GM12878 (cell line): Measurements from ENCODE around the gene ADAMTS18. TPM values are rescaled to one million over a fixed set of nuclear protein-coding genes. Genes with fewer than 3 reads are reported as not detected.

ENCODE experiments used
- ATAC-seq: fragments of 200-7000 bp; cut with Tn5 transposase; 3 replicates; pipeline ENCODE4 v1.9.1; 2020; ENCODE audit warnings: mild to moderate bottlenecking, moderate library complexity
- BruUV-seq: library from RNA; stranded (reverse); fragments of 400-500 nt; replicated peaks from 2 replicates; lab custom pipeline; 2021; lab: Mats Ljungman, UMichigan
- CTCF ChIA-PET: fragments of 300-600 bp; sonication (Branson Sonifier 250); formaldehyde crosslinking; extraction: SDS; loops from one replicate; lab custom pipeline; 2021; ENCODE audit warnings: inconsistent platforms; lab: Yijun Ruan, JAX
- POLR2A ChIA-PET: fragments of 350-600 bp; formaldehyde crosslinking; extraction: SDS; loops from one replicate; lab custom pipeline; 2021; ENCODE audit warnings: inconsistent platforms; lab: Charles Lee
- RAD21 ChIA-PET: fragments of 300-600 bp; sonication (Branson Sonifier 250); formaldehyde crosslinking; loops from one replicate; lab custom pipeline; 2023; ENCODE audit warnings: antibody characterized with exemption; ENCODE audit not compliant: unreplicated experiment; lab: Charles Lee
- SMC1A ChIA-PET: fragments of 300-600 bp; sonication (Branson Sonifier 250); formaldehyde crosslinking; loops from one replicate; lab custom pipeline; 2023; ENCODE audit not compliant: unreplicated experiment, uncharacterized antibody; lab: Charles Lee
- DNase-seq: peaks from one replicate; pipeline ENCODE4 v3.0.0-alpha.2; 2011; ENCODE audit warnings: low read depth, low spot score
- FAIRE-seq: peaks from 3 replicates; lab custom pipeline; 2011; peaks lifted over from hg19 to GRCh38; lab: Jason Lieb, UNC
- H2AFZ ChIP-seq: 2 replicates; pipeline ENCODE4 v1.6.0; 2011; ENCODE audit warnings: low read depth, low read length, control low read depth; ENCODE audit not compliant: control insufficient read depth
- H3K27ac ChIP-seq: 2 replicates; pipeline ENCODE4 v1.5.1; 2011; ENCODE audit warnings: control low read depth; ENCODE audit not compliant: control insufficient read depth, insufficient read depth
- H3K27me3 ChIP-seq, 2 experiments: replicated peaks in 1 of 2; 2 replicates each; pipeline versions ENCODE4 v1.6.0 to v1.6.1; 2011; ENCODE audit warnings: low read length in 1 of 2; ENCODE audit not compliant: control insufficient read depth in 2 of 2, insufficient read depth in 2 of 2
- H3K36me3 ChIP-seq, 2 experiments: 2 replicates each; pipeline ENCODE4 v1.5.1; 2011; ENCODE audit warnings: low read length in 1 of 2; ENCODE audit not compliant: control insufficient read depth in 2 of 2, insufficient read depth in 2 of 2
- H3K4me1 ChIP-seq: 2 replicates; pipeline ENCODE4 v1.6.1; 2011; ENCODE audit warnings: mild to moderate bottlenecking, low read length, moderate library complexity, mixed read lengths; ENCODE audit not compliant: control insufficient read depth, insufficient read depth
- H3K4me2 ChIP-seq: 2 replicates; pipeline ENCODE4 v1.6.0; 2011; ENCODE audit warnings: control low read depth; ENCODE audit not compliant: control insufficient read depth, insufficient read depth
- H3K4me3 ChIP-seq: fragments of 200-600 bp; sonication (generic); 2 replicates; pipeline ENCODE4 v1.5.1; 2016
- H3K79me2 ChIP-seq: 2 replicates; pipeline ENCODE4 v1.6.0; 2011; ENCODE audit warnings: low read length; ENCODE audit not compliant: control insufficient read depth, insufficient read depth
- H3K9ac ChIP-seq: 2 replicates; pipeline ENCODE4 v1.8.0; 2011; ENCODE audit warnings: low read length, control low read depth, mixed read lengths; ENCODE audit not compliant: control insufficient read depth, insufficient read depth
- H3K9me3 ChIP-seq: replicated peaks from 3 replicates; pipeline ENCODE4 v1.5.1; 2011; ENCODE audit warnings: mild to moderate bottlenecking, low read length; ENCODE audit not compliant: control insufficient read depth, insufficient read depth
- H4K20me1 ChIP-seq: 2 replicates; pipeline ENCODE4 v1.6.0; 2011; ENCODE audit not compliant: control insufficient read depth, insufficient read depth
- CEBPB ChIP-seq, 2 experiments: fragments of 150-350 bp in 1 of 2; IDR thresholded peaks; 2 replicates each; pipeline ENCODE4 v1.6.1; 2012 to 2014; ENCODE audit warnings: low read depth in 2 of 2, low read length in 2 of 2, borderline replicate concordance in 1 of 2, inconsistent platforms in 1 of 2
- CHD1 ChIP-seq: IDR thresholded peaks from 2 replicates; pipeline ENCODE4 v1.6.1; 2012; ENCODE audit warnings: low read depth, low read length, improper control_type of control experiment
- KDM1A ChIP-seq: fragments of 200-600 bp; sonication (generic); IDR thresholded peaks from 2 replicates; pipeline ENCODE4 v1.6.1; 2016; ENCODE audit warnings: borderline replicate concordance
- SPI1 ChIP-seq: IDR thresholded peaks from 2 replicates; pipeline ENCODE4 v1.6.1; 2011; ENCODE audit warnings: low read depth, mild to moderate bottlenecking, low read length, moderate library complexity, borderline replicate concordance; ENCODE audit not compliant: insufficient read depth
- SRF ChIP-seq, 2 experiments: IDR thresholded peaks; 2 replicates each; pipeline ENCODE4 v1.6.1; 2011; ENCODE audit warnings: low read depth in 2 of 2, low read length in 2 of 2, mild to moderate bottlenecking in 1 of 2, moderate library complexity in 1 of 2
- WGBS: methylation state at CpG from one replicate; pipeline ENCODE4 v1.1.6; 2016; ENCODE audit warnings: low lambda C conversion rate; ENCODE audit not compliant: insufficient replicate concordance, insufficient coverage; ENCODE audit errors: missing lambda C conversion rate; 5-methylcytosine and 5-hydroxymethylcytosine counted together
- in situ Hi-C: fragments of 300-500 bp; cut with MboI; formaldehyde crosslinking; loops from 9 replicates; pipeline ENCODE4 v1.14.3; 2018; ENCODE audit warnings: mixed read lengths
- intact Hi-C: fragments of 100-400 bp; cut with micrococcal nuclease; formaldehyde crosslinking; loops from one replicate; pipeline ENCODE4 v1.14.2; 2022; ENCODE audit not compliant: unreplicated experiment
- polyA plus RNA-seq, 11 experiments: library from polyadenylated mRNA; depleted of rRNA in 4 of 11; unstranded in 6 of 11; stranded (reverse) in 5 of 11; fragments of >200 nt; fragmentation: Nextera tagmentation in 4 of 11; fragmentation: Illumina TruSeq in 1 of 11; extraction: Ambion mirVana in 4 of 11; extraction: Trizol in 1 of 11; gene quantifications; 1 replicate in 1 of 11; 2 replicates in 10 of 11; pipeline versions ENCODE4 v1.2.1 to v1.2.3, GENCODE V29; 2011 to 2016; ENCODE audit warnings: inconsistent platforms in 2 of 11, missing spikeins in 2 of 11, low read depth in 1 of 11
- total RNA-seq, 4 experiments: library from RNA; depleted of rRNA in 3 of 4; stranded (reverse); fragments of >200 nt in 3 of 4; fragmentation: Illumina TruSeq in 1 of 4; extraction: Trizol in 1 of 4; gene quantifications; 2 replicates each; pipeline versions ENCODE4 v1.2.1 to v1.2.3, GENCODE V29; 2013 to 2021
- TF ChIP-seq, protein P1 (sequence below): fragments of 450-650 bp; IDR thresholded peaks from 2 replicates; pipeline ENCODE4 v1.6.1; 2016; ENCODE audit warnings: mild to moderate bottlenecking
- TF ChIP-seq, protein P2 (sequence below): fragments of 450-650 bp; IDR thresholded peaks from 2 replicates; pipeline ENCODE4 v1.6.1; 2018; ENCODE audit warnings: borderline replicate concordance, mild to moderate bottlenecking; ENCODE audit not compliant: partially characterized antibody
- TF ChIP-seq, protein P3 (sequence below): IDR thresholded peaks from 2 replicates; pipeline ENCODE4 v1.6.1; 2011; ENCODE audit warnings: low read depth, low read length, improper control_type of control experiment, borderline replicate concordance
- TF ChIP-seq, protein P4 (sequence below): fragments of 450-650 bp; conservative IDR thresholded peaks from 2 replicates; pipeline ENCODE4 v1.6.1; 2017; ENCODE audit warnings: mild to moderate bottlenecking, moderate library complexity
- TF ChIP-seq, protein P5 (sequence below): fragments of 450-650 bp; formaldehyde crosslinking; IDR thresholded peaks from 2 replicates; pipeline ENCODE4 v1.4.0; 2020; ENCODE audit warnings: mild to moderate bottlenecking, moderate library complexity

Gene ADAMTS18
- total and polyA plus RNA-seq, 10 of the 15 experiments (the other 5 are each of a cell fraction or from before 2014, with no cell fraction given) = not detected

DNA sequence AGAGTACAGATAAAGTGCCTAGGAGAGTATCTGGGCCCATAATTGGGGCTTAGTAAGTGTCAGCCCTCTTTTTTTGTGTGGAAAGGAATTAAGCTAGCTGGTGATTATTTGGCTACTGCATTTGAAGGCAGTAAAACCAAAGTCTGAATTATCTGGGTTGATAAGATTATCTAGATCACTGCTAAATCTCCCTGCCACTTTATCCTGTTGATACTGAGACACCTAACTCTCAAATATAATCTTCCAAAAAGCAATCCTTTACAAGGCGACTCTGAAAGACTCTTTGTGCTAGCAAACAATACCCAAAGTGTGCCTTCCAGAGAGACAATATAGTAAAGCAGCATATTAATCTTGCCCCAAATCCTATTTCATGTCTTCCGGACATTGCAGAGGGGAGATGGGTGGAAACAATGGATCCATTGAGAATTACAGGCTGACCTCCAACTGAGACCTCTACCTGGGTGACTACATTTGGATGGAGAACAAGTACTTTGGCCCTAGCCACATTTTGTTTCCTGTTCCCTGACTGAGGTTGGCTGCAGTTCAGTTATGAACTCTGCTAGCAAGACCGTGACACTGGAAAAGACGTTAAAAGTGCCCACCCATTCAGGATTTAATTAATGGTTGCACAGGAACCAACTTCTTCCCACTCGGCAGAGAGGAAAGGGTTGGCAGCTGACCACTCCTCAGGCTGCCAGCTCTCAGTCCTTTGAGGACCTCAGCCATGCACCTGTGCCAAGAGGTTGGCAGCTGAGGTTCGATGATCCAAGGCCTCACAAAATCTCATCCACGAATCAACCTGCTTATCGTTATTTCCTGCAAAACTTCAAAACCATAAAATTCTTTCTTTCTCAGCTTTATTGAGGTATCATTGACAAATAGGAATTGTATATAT lies 163.1 kb downstream of the ADAMTS18 start:
- Histone ChIP-seq H3K9me3 (no peaks in the 10 kb centered on the region), H3K4me3 (no peak overlapping the region), H3K4me1 (no peaks in the 10 kb centered on the region), H4K20me1 (no peaks in the 10 kb centered on the region), H3K27me3 (no peaks in the 10 kb centered on the region), H3K79me2 (no peaks in the 10 kb centered on the region), H2AFZ (no peak overlapping the region), H3K4me2 (no peak overlapping the region), H3K27ac (no peak overlapping the region), H3K36me3 (no peaks in the 10 kb centered on the region), H3K9ac (no peak overlapping the region)
- ChIA-PET RAD21 (no interaction called here), SMC1A (interaction anchor here (0.6 kb wide), 1 partner anchor 932 kb away, joined by 3 read pairs; no protein-coding TSS in a partner anchor), POLR2A (no interaction called here), CTCF (interaction anchor here (0.6 kb wide), 1 partner anchor 229 kb away, joined by 3 read pairs; no protein-coding TSS in a partner anchor)
- in situ Hi-C loops = no loop called here
- ATAC-seq (no peak), FAIRE-seq (no peak), DNase-seq (no peak)
- WGBS = 18% methylated on average over 8 of the region's 8 CpGs
- no TSS peak for BruUV-seq
- intact Hi-C loops = no loop called here
- TF ChIP-seq, protein P1, sequence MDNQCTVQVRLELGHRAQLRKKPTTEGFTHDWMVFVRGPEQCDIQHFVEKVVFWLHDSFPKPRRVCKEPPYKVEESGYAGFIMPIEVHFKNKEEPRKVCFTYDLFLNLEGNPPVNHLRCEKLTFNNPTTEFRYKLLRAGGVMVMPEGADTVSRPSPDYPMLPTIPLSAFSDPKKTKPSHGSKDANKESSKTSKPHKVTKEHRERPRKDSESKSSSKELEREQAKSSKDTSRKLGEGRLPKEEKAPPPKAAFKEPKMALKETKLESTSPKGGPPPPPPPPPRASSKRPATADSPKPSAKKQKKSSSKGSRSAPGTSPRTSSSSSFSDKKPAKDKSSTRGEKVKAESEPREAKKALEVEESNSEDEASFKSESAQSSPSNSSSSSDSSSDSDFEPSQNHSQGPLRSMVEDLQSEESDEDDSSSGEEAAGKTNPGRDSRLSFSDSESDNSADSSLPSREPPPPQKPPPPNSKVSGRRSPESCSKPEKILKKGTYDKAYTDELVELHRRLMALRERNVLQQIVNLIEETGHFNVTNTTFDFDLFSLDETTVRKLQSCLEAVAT = no peak
- TF ChIP-seq, protein P2, sequence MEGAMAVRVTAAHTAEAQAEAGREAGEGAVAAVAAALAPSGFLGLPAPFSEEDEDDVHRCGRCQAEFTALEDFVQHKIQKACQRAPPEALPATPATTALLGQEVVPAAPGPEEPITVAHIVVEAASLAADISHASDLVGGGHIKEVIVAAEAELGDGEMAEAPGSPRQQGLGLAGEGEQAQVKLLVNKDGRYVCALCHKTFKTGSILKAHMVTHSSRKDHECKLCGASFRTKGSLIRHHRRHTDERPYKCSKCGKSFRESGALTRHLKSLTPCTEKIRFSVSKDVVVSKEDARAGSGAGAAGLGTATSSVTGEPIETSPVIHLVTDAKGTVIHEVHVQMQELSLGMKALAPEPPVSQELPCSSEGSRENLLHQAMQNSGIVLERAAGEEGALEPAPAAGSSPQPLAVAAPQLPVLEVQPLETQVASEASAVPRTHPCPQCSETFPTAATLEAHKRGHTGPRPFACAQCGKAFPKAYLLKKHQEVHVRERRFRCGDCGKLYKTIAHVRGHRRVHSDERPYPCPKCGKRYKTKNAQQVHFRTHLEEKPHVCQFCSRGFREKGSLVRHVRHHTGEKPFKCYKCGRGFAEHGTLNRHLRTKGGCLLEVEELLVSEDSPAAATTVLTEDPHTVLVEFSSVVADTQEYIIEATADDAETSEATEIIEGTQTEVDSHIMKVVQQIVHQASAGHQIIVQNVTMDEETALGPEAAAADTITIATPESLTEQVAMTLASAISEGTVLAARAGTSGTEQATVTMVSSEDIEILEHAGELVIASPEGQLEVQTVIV = no peak
- no peak for TF ChIP-seq CEBPB (IDR thresholded peaks at IDR 0.05; ENCODE audit: borderline replicate concordance in 1 of 2, low read depth in 2 of 2, low read length in 2 of 2)
- TF ChIP-seq KDM1A = no peak
- no peak for TF ChIP-seq CHD1
- no peak for TF ChIP-seq SRF (IDR thresholded peaks at IDR 0.05; ENCODE audit: low read depth in 2 of 2, low read length in 2 of 2)
- TF ChIP-seq, protein P3, sequence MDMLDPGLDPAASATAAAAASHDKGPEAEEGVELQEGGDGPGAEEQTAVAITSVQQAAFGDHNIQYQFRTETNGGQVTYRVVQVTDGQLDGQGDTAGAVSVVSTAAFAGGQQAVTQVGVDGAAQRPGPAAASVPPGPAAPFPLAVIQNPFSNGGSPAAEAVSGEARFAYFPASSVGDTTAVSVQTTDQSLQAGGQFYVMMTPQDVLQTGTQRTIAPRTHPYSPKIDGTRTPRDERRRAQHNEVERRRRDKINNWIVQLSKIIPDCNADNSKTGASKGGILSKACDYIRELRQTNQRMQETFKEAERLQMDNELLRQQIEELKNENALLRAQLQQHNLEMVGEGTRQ = no peak
- TF ChIP-seq SPI1 = no peak
- TF ChIP-seq, protein P4, sequence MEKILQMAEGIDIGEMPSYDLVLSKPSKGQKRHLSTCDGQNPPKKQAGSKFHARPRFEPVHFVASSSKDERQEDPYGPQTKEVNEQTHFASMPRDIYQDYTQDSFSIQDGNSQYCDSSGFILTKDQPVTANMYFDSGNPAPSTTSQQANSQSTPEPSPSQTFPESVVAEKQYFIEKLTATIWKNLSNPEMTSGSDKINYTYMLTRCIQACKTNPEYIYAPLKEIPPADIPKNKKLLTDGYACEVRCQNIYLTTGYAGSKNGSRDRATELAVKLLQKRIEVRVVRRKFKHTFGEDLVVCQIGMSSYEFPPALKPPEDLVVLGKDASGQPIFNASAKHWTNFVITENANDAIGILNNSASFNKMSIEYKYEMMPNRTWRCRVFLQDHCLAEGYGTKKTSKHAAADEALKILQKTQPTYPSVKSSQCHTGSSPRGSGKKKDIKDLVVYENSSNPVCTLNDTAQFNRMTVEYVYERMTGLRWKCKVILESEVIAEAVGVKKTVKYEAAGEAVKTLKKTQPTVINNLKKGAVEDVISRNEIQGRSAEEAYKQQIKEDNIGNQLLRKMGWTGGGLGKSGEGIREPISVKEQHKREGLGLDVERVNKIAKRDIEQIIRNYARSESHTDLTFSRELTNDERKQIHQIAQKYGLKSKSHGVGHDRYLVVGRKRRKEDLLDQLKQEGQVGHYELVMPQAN = no peak
- TF ChIP-seq, protein P5, sequence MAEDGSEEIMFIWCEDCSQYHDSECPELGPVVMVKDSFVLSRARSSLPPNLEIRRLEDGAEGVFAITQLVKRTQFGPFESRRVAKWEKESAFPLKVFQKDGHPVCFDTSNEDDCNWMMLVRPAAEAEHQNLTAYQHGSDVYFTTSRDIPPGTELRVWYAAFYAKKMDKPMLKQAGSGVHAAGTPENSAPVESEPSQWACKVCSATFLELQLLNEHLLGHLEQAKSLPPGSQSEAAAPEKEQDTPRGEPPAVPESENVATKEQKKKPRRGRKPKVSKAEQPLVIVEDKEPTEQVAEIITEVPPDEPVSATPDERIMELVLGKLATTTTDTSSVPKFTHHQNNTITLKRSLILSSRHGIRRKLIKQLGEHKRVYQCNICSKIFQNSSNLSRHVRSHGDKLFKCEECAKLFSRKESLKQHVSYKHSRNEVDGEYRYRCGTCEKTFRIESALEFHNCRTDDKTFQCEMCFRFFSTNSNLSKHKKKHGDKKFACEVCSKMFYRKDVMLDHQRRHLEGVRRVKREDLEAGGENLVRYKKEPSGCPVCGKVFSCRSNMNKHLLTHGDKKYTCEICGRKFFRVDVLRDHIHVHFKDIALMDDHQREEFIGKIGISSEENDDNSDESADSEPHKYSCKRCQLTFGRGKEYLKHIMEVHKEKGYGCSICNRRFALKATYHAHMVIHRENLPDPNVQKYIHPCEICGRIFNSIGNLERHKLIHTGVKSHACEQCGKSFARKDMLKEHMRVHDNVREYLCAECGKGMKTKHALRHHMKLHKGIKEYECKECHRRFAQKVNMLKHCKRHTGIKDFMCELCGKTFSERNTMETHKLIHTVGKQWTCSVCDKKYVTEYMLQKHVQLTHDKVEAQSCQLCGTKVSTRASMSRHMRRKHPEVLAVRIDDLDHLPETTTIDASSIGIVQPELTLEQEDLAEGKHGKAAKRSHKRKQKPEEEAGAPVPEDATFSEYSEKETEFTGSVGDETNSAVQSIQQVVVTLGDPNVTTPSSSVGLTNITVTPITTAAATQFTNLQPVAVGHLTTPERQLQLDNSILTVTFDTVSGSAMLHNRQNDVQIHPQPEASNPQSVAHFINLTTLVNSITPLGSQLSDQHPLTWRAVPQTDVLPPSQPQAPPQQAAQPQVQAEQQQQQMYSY (CRISPR knock-in tag) = no peak
